GM12878 (cell line): ENCODE measurements around the gene HNRNPA0.

ENCODE experiments used
- CTCF ChIP-seq, 3 experiments: IDR thresholded peaks in 2 of 3; conservative IDR thresholded peaks in 1 of 3; 2 replicates each; pipeline ENCODE4 v1.5.1; 2011; ENCODE audit warnings: low read depth in 3 of 3, low read length in 3 of 3, mild to moderate bottlenecking in 3 of 3, control low read depth in 2 of 3, moderate library complexity in 2 of 3, inconsistent platforms in 1 of 3, mixed read lengths in 1 of 3; ENCODE audit not compliant: control insufficient read depth in 2 of 3, insufficient read depth in 1 of 3; ENCODE audit errors: extremely low read depth in 1 of 3
- MTA2 ChIP-seq: fragments of 450-650 bp; IDR thresholded peaks from 2 replicates; pipeline ENCODE4 v1.6.1; 2016; ENCODE audit warnings: low read depth, mild to moderate bottlenecking, moderate library complexity

GRCh38 chr5:137724251-137724650, 29.9 kb downstream of the HNRNPA0 start:
- TF ChIP-seq MTA2 = no peak
- TF ChIP-seq CTCF (IDR thresholded peaks at IDR 0.05 in 2 of 3, conservative IDR thresholded peaks at IDR 0.05 in 1 of 3; ENCODE audit: control insufficient read depth in 2 of 3, extremely low read depth in 1 of 3, insufficient read depth in 1 of 3, low read depth in 3 of 3, low read length in 3 of 3) = no peak
